ENCODE data around the gene WWOX.

DNA sequence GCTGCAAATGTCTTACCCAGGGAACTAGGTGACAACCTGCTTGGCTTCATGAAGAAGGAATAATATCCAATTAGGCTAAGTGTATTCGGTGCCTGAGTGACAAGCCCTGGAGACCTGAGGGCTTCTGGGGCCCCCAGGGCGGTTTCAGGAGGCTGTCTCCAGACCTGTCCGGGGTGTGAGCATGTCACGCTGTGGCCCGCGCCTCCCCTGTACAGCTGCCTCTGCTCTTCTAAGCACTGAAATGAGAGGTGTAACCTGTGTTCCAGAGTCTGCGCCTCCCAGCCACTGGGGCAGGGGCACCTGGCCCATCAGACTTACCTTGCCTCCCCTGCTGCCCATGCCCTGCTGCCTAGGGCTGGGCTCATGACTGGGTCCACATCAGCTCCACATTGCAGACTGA is 114.3 kb downstream of the WWOX start:
- no peak for TF ChIP-seq CTCF (IDR thresholded peaks at IDR 0.05)
- no peak for TF ChIP-seq POLR2A (IDR thresholded peaks at IDR 0.05)
- TF ChIP-seq EP300 (IDR thresholded peaks at IDR 0.05), result no peak
